K562 (cell line): Measurements from ENCODE around the gene TNIK. TPM values are rescaled to one million over a fixed set of nuclear protein-coding genes. Genes with fewer than 3 reads are reported as not detected.

Experiments
- ATAC-seq: fragments of 200-7000 bp; cut with Tn5 transposase; 3 replicates; pipeline ENCODE4 v1.9.1; 2020; ENCODE audit warnings: moderate library complexity
- BruUV-seq: library from RNA; stranded (reverse); fragments of 400-500 nt; replicated peaks from 2 replicates; lab custom pipeline; 2021; lab: Mats Ljungman, UMichigan
- CTCF ChIA-PET: fragments of 300-600 bp; formaldehyde crosslinking; extraction: SDS; loops from one replicate; lab custom pipeline; 2021; ENCODE audit warnings: low intra/inter-chr PET ratio; lab: Yijun Ruan, JAX
- POLR2A ChIA-PET: fragments of 300-600, 350-650 bp; sonication (Branson Sonifier 250); formaldehyde crosslinking; extraction: SDS; loops from one replicate; lab custom pipeline; 2021; ENCODE audit warnings: antibody characterized with exemption, inconsistent platforms; lab: Yijun Ruan, JAX
- DNase-seq, 4 experiments: peaks; one replicate each; pipeline versions ENCODE4 v3.0.0 to v3.0.0-alpha.2; 2011 to 2018; ENCODE audit warnings: low spot score in 3 of 4, mixed read lengths in 3 of 4; ENCODE audit errors: extremely low read depth in 1 of 4
- FAIRE-seq: peaks from 2 replicates; lab custom pipeline; 2011; peaks lifted over from hg19 to GRCh38; lab: Jason Lieb, UNC
- H2AFZ ChIP-seq: 2 replicates; pipeline ENCODE4 v1.6.0; 2011; ENCODE audit warnings: low read depth, low read length, control low read depth, inconsistent platforms
- H3K27ac ChIP-seq: fragments of 200-600 bp; 3 replicates; pipeline ENCODE4 v1.8.0; 2011; ENCODE audit warnings: low read depth, mild to moderate bottlenecking, control low read depth, inconsistent platforms, low read length, moderate library complexity, mixed read lengths; ENCODE audit errors: extremely low read depth
- H3K27me3 ChIP-seq, 2 experiments: fragments of 300-600 bp in 1 of 2; 2 replicates in 1 of 2; 3 replicates in 1 of 2; pipeline versions ENCODE4 v1.6.0 to v1.8.0; 2011; ENCODE audit warnings: inconsistent platforms in 2 of 2, low read length in 2 of 2, mild to moderate bottlenecking in 1 of 2, mixed read lengths in 1 of 2, moderate library complexity in 1 of 2; ENCODE audit not compliant: control insufficient read depth in 2 of 2, insufficient read depth in 2 of 2
- H3K36me3 ChIP-seq: fragments of 300-600 bp; 3 replicates; pipeline ENCODE4 v1.8.0; 2011; ENCODE audit warnings: mild to moderate bottlenecking, low read length, inconsistent platforms; ENCODE audit not compliant: control insufficient read depth, insufficient read depth
- H3K4me1 ChIP-seq, 2 experiments: fragments of 200-600 bp in 1 of 2; replicated peaks in 1 of 2; 2 replicates in 1 of 2; 3 replicates in 1 of 2; pipeline versions ENCODE4 v1.5.1 to v1.8.0; 2011; ENCODE audit warnings: inconsistent platforms in 2 of 2, low read length in 2 of 2, mild to moderate bottlenecking in 1 of 2, mixed read lengths in 1 of 2, moderate library complexity in 1 of 2; ENCODE audit not compliant: control insufficient read depth in 2 of 2, insufficient read depth in 2 of 2
- H3K4me2 ChIP-seq: 2 replicates; pipeline ENCODE4 v1.6.1; 2011; ENCODE audit warnings: low read length, control low read depth, inconsistent platforms, mixed read lengths; ENCODE audit not compliant: insufficient read depth
- H3K4me3 ChIP-seq: fragments of 200-600 bp; sonication (generic), shearing (Covaris generic); 2 replicates; pipeline ENCODE4 v1.5.1; 2016; ENCODE audit warnings: control low read depth, inconsistent platforms
- H3K79me2 ChIP-seq: fragments of 200-600 bp; 3 replicates; pipeline ENCODE4 v1.8.0; 2011; ENCODE audit warnings: low read length, inconsistent platforms; ENCODE audit not compliant: control insufficient read depth, insufficient read depth
- H3K9ac ChIP-seq, 2 experiments: 2 replicates each; pipeline versions ENCODE4 v1.6.0 to v1.6.1; 2011; ENCODE audit warnings: low read depth in 2 of 2, low read length in 2 of 2, control low read depth in 1 of 2, inconsistent platforms in 1 of 2, mild to moderate bottlenecking in 1 of 2, mixed read lengths in 1 of 2; ENCODE audit not compliant: insufficient read depth in 1 of 2
- H3K9me1 ChIP-seq: one replicate; pipeline ENCODE4 v1.6.0; 2011; ENCODE audit warnings: inconsistent platforms, mild to moderate bottlenecking, low read length, moderate library complexity; ENCODE audit not compliant: control insufficient read depth, insufficient read depth
- H3K9me3 ChIP-seq: replicated peaks from 2 replicates; pipeline ENCODE4 v1.5.1; 2011; ENCODE audit warnings: low read depth, low read length, inconsistent platforms; ENCODE audit not compliant: control insufficient read depth, insufficient read depth
- H4K20me1 ChIP-seq: replicated peaks from 2 replicates; pipeline ENCODE4 v1.6.1; 2011; ENCODE audit warnings: low read length, inconsistent platforms, mixed read lengths; ENCODE audit not compliant: control insufficient read depth, insufficient read depth
- CBFB ChIP-seq: sonication (generic); formaldehyde crosslinking; IDR thresholded peaks from 2 replicates; pipeline ENCODE4 v1.4.0; 2020; ENCODE audit warnings: mild to moderate bottlenecking, missing genetic modification reagents
- FOXP1 ChIP-seq: sonication (generic); formaldehyde crosslinking; IDR thresholded peaks from 2 replicates; pipeline ENCODE4 v1.8.0; 2022; ENCODE audit warnings: mild to moderate bottlenecking, missing genetic modification reagents
- MIER1 ChIP-seq: fragments of 450-650 bp; IDR thresholded peaks from 2 replicates; pipeline ENCODE4 v1.6.1; 2016; ENCODE audit warnings: antibody characterized with exemption, mild to moderate bottlenecking, low read depth
- NCOA1 ChIP-seq: fragments of 450-650 bp; IDR thresholded peaks from 2 replicates; pipeline ENCODE4 v1.6.1; 2016; ENCODE audit warnings: low read depth
- PYGO2 ChIP-seq: fragments of 450-650 bp; IDR thresholded peaks from 2 replicates; pipeline ENCODE4 v1.6.1; 2016; ENCODE audit warnings: mild to moderate bottlenecking, missing genetic modification characterization, moderate library complexity, missing compliant biosample characterization
- RFX7 ChIP-seq: fragments of 250-450 bp; sonication (Bioruptor Pico); IDR thresholded peaks from 2 replicates; pipeline ENCODE4 v1.5.1; 2021; ENCODE audit warnings: mild to moderate bottlenecking
- SIN3A ChIP-seq, 2 experiments: fragments of 150-350 bp in 1 of 2; IDR thresholded peaks; 2 replicates each; pipeline ENCODE4 v1.6.1; 2011 to 2016; ENCODE audit warnings: borderline replicate concordance in 2 of 2, low read depth in 2 of 2, low read length in 2 of 2, mild to moderate bottlenecking in 2 of 2, moderate library complexity in 2 of 2; ENCODE audit not compliant: control insufficient read depth in 1 of 2
- SMAD2 ChIP-seq: fragments of 150-350 bp; IDR thresholded peaks from 2 replicates; pipeline ENCODE4 v1.6.1; 2014; ENCODE audit warnings: low read depth, mild to moderate bottlenecking, low read length
- TSC22D4 ChIP-seq: fragments of 450-650 bp; IDR thresholded peaks from 2 replicates; pipeline ENCODE4 v1.6.1; 2016; ENCODE audit warnings: missing genetic modification characterization, missing biosample characterization, control low read depth
- ZNF445 ChIP-seq: fragments of 250-450 bp; sonication (Bioruptor Pico); IDR thresholded peaks from 2 replicates; pipeline ENCODE4 v1.4.0; 2020; ENCODE audit warnings: low read depth, mild to moderate bottlenecking, moderate library complexity
- ZNF780A ChIP-seq: fragments of 250-450 bp; sonication (Bioruptor Pico); IDR thresholded peaks from 2 replicates; pipeline ENCODE4 v1.5.0; 2021; ENCODE audit warnings: mild to moderate bottlenecking
- ZNF830 ChIP-seq: fragments of 250-450 bp; sonication (Bioruptor Pico); IDR thresholded peaks from 2 replicates; pipeline ENCODE4 v1.5.0; 2021; ENCODE audit warnings: mild to moderate bottlenecking
- ZSCAN29 ChIP-seq: fragments of 450-650 bp; IDR thresholded peaks from 2 replicates; pipeline ENCODE4 v1.6.1; 2017
- WGBS: fragments of 100-300 bp; shearing (Covaris generic); methylation state at CpG from one replicate; pipeline ENCODE4 v1.1.6; 2016; ENCODE audit warnings: low coverage, mixed read lengths; ENCODE audit not compliant: insufficient coverage; ENCODE audit errors: missing lambda C conversion rate; 5-methylcytosine and 5-hydroxymethylcytosine counted together
- in situ Hi-C: fragments of 300-500 bp; cut with MboI; formaldehyde crosslinking; loops from 4 replicates; pipeline ENCODE4 v1.15.0; 2018; ENCODE audit warnings: inconsistent platforms, mixed read lengths
- intact Hi-C: fragments of 100-400 bp; cut with micrococcal nuclease; formaldehyde crosslinking; loops from 2 replicates; pipeline ENCODE4 v1.14.2; 2022
- polyA plus RNA-seq, 8 experiments: library from polyadenylated mRNA; depleted of rRNA in 4 of 8; stranded (reverse) in 5 of 8; unstranded in 3 of 8; fragments of >200 nt; fragmentation: Nextera tagmentation in 2 of 8; fragmentation: Illumina TruSeq in 1 of 8; extraction: Ambion mirVana in 2 of 8; extraction: Trizol in 1 of 8; gene quantifications; 2 replicates each; pipeline versions ENCODE4 v1.2.1 to v1.2.3, GENCODE V29; 2011 to 2014; ENCODE audit warnings: inconsistent platforms in 1 of 8, missing spikeins in 1 of 8
- total RNA-seq, 7 experiments: library from RNA; depleted of rRNA in 6 of 7; stranded (reverse); fragments of >200 nt in 6 of 7; fragmentation: Illumina TruSeq in 2 of 7; extraction: Trizol in 2 of 7; gene quantifications; 2 replicates each; pipeline versions ENCODE4 v1.2.1 to v1.2.3, GENCODE V29; 2011 to 2021; ENCODE audit warnings: low replicate concordance in 1 of 7
- TF ChIP-seq, protein P1 (sequence below), 2 experiments: fragments of 150-350 bp in 1 of 2; IDR thresholded peaks; 2 replicates each; pipeline ENCODE4 v1.6.1; 2012 to 2016; ENCODE audit warnings: low read depth in 2 of 2, low read length in 2 of 2, mild to moderate bottlenecking in 1 of 2, moderate library complexity in 1 of 2

TNIK gene
- total and polyA plus RNA-seq, 9 of the 15 experiments (the other 6 are each of a cell fraction or from before 2014, with no cell fraction given) = 6.6 to 39.0 (median 24.7) TPM

DNA sequence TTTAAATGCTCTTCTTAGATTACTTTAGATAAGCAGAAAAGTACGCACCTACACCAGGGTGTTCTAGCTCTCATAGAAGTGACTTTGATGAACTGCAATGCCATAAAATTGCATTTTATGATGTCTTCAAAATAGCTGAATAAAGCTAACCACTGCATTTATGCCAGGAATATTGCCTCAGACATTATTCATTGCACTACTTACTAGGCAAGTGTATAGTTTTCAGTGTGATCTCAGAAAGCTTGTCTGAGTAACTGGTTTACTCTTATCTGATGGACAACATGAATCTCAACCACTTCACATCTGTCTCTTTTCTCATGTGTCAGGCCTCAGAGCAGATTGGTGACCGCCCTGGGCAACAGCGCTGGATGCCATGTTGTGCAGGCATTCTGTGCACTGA, 314.4 kb downstream of the TNIK start (continued):
- TF ChIP-seq PYGO2 (tag) (no peak), SMAD2 (no peak), CBFB (CRISPR knock-in tag) (no peak), ZSCAN29 (no peak), NCOA1 (no peak), RFX7 (no peak)

DNA sequence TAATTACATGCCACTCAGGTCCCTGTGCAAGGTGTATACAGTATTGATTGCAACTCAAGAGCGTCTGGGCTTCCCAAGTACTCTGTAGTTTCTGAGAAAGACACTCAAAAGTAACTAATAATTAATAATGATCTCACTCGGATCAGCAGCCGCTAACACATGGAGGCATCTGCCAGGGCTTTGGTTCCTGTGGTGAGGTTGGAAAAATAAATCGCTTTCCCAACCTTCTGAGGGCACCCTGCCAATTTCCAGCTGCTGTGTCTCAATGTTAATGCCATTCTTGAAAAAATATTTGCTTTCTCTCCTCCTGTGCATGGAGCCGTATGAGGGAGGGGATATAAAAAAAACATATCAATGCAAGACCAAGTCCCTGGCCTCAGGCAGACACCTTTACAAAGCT, 317.2 kb downstream of the TNIK start:
- no peak for ATAC-seq
- H3K9me3 ChIP-seq = no peaks in the 10 kb centered on the region
- no peak overlapping the region for H3K4me3 ChIP-seq
- intact Hi-C loops (no loop called here), in situ Hi-C loops (no loop called here)
- WGBS = 83% methylated on average over 5 of the region's 5 CpGs
- H4K20me1 ChIP-seq = no peaks in the 10 kb centered on the region
- no peaks in the 10 kb centered on the region for H3K79me2 ChIP-seq
- no TSS peak for BruUV-seq
- H3K27me3 ChIP-seq = no peaks in the 10 kb centered on the region
- peaks cover 8% of the 10 kb centered on the region; the same call in 2 of the 3 replicates for H3K36me3 ChIP-seq
- CTCF ChIA-PET = no interaction called here
- TF ChIP-seq TSC22D4 (tag) (no peak), ZNF830 (CRISPR knock-in tag) (no peak), ZNF445 (CRISPR knock-in tag) (no peak), SIN3A (IDR thresholded peaks at IDR 0.05; ENCODE audit: borderline replicate concordance in 2 of 2, control insufficient read depth in 1 of 2, low read depth in 2 of 2, low read length in 2 of 2) (no peak), MIER1 (no peak), ZNF780A (CRISPR knock-in tag) (no peak), FOXP1 (CRISPR knock-in tag) (no peak)
- TF ChIP-seq, protein P1, sequence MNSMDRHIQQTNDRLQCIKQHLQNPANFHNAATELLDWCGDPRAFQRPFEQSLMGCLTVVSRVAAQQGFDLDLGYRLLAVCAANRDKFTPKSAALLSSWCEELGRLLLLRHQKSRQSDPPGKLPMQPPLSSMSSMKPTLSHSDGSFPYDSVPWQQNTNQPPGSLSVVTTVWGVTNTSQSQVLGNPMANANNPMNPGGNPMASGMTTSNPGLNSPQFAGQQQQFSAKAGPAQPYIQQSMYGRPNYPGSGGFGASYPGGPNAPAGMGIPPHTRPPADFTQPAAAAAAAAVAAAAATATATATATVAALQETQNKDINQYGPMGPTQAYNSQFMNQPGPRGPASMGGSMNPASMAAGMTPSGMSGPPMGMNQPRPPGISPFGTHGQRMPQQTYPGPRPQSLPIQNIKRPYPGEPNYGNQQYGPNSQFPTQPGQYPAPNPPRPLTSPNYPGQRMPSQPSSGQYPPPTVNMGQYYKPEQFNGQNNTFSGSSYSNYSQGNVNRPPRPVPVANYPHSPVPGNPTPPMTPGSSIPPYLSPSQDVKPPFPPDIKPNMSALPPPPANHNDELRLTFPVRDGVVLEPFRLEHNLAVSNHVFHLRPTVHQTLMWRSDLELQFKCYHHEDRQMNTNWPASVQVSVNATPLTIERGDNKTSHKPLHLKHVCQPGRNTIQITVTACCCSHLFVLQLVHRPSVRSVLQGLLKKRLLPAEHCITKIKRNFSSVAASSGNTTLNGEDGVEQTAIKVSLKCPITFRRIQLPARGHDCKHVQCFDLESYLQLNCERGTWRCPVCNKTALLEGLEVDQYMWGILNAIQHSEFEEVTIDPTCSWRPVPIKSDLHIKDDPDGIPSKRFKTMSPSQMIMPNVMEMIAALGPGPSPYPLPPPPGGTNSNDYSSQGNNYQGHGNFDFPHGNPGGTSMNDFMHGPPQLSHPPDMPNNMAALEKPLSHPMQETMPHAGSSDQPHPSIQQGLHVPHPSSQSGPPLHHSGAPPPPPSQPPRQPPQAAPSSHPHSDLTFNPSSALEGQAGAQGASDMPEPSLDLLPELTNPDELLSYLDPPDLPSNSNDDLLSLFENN (IDR thresholded peaks at IDR 0.05; ENCODE audit: low read depth in 2 of 2, low read length in 2 of 2) = no peak
- TF ChIP-seq, all 486 proteins: peak for 0
- Histone ChIP-seq H3K9me1 (peaks cover 3% of the 10 kb centered on the region), H3K4me2 (no peak overlapping the region), H3K27ac (no peak overlapping the region), H2AFZ (no peak overlapping the region), H3K9ac (no peak overlapping the region), H3K4me1 (no peaks in the 10 kb centered on the region)
- POLR2A ChIA-PET = no interaction called here
- no peak for FAIRE-seq
- no peak for DNase-seq
